NCI-H128 (cell line): ENCODE data around the gene EZH1.
"Not testable (repeated sequence)": the region's sequence is repeated elsewhere in the genome, so short reads cannot be mapped to it uniquely, and the experiment has no call there.

Source experiments
- DNase-seq: peaks from one replicate; lab custom pipeline; 2025; ENCODE audit not compliant: unreplicated experiment; lab: John Stamatoyannopoulos, UW

Gene EZH1

GRCh38 chr17:42773290-42774035 is 28.6 kb upstream of the EZH1 start, which contains the start of gene VPS25:
Gene VPS25, plus strand, starts transcription at chr17:42773449. Its CDS starts 27 bp downstream, at chr17:42773476.
- peak; percentile 13 for DNase-seq

- DNase-seq = no peak
These were observed 28.1 kb upstream of the EZH1 start for GRCh38 chr17:42772945-42773289.

- DNase-seq = not testable (repeated sequence)
These were observed 25.1 kb upstream of the EZH1 start for GRCh38 chr17:42769964-42770363.

GRCh38 chr17:42768006-42768405 is 23.2 kb upstream of the EZH1 start:
- not testable (repeated sequence) for DNase-seq

GRCh38 chr17:42767512-42767911 is 22.7 kb upstream of the EZH1 start:
- DNase-seq = no peak

GRCh38 chr17:42766124-42766523 is 21.3 kb upstream of the EZH1 start:
- no peak for DNase-seq

- DNase-seq = no peak
These were observed 16.8 kb upstream of the EZH1 start for GRCh38 chr17:42761638-42762037.

GRCh38 chr17:42760652-42761581 is 16.1 kb upstream of the EZH1 start, which contains the start of gene RAMP2:
Gene RAMP2, plus strand, starts transcription at chr17:42761227. Its CDS starts 35 bp downstream, at chr17:42761262.
- no peak for DNase-seq

- DNase-seq = no peak
These were observed 15.3 kb upstream of the EZH1 start for GRCh38 chr17:42759982-42760651.

- DNase-seq = no peak
These were observed 9.9 kb upstream of the EZH1 start for GRCh38 chr17:42754782-42755181.

- DNase-seq = no peak
These were observed 6.8 kb upstream of the EZH1 start for GRCh38 chr17:42751628-42752027.

- no peak for DNase-seq
These were observed 6.0 kb upstream of the EZH1 start for GRCh38 chr17:42750739-42751344.

- no peak for DNase-seq
These were observed 4.3 kb upstream of the EZH1 start for GRCh38 chr17:42748908-42749798.

- no peak for DNase-seq
These were observed 3.5 kb upstream of the EZH1 start for GRCh38 chr17:42748202-42748907.

GRCh38 chr17:42744283-42744805 is 496 bp downstream of the EZH1 start:
- no peak for DNase-seq

- DNase-seq = no peak
These were observed 1.1 kb downstream of the EZH1 start for GRCh38 chr17:42743595-42744282.

GRCh38 chr17:42742916-42743315 is 1.9 kb downstream of the EZH1 start:
- DNase-seq = not testable (repeated sequence)

GRCh38 chr17:42740699-42741098 is 4.1 kb downstream of the EZH1 start:
- DNase-seq = no peak

GRCh38 chr17:42725143-42725542 is 19.7 kb downstream of the EZH1 start:
- DNase-seq = no peak
